ENCODE measurements around the gene CAPN2. TPM values are rescaled to one million over a fixed set of nuclear protein-coding genes. Genes with fewer than 3 reads are reported as not detected.

The CAPN2 gene
- total and polyA plus RNA-seq, 10 donors, result 20.5 to 106 (median 82.0) TPM

GRCh38 chr1:223776826-223777454 is 64.6 kb downstream of the CAPN2 start:
- intact Hi-C loops (cut with DNase I; ENCODE audit: low total_unique reads), result no loop called here
- no peak overlapping the region for H3K27ac ChIP-seq
- TF ChIP-seq POLR2AphosphoS5 (IDR thresholded peaks at IDR 0.05) (no peak), POLR2A (IDR thresholded peaks at IDR 0.05) (no peak)
- TF ChIP-seq, protein P1, sequence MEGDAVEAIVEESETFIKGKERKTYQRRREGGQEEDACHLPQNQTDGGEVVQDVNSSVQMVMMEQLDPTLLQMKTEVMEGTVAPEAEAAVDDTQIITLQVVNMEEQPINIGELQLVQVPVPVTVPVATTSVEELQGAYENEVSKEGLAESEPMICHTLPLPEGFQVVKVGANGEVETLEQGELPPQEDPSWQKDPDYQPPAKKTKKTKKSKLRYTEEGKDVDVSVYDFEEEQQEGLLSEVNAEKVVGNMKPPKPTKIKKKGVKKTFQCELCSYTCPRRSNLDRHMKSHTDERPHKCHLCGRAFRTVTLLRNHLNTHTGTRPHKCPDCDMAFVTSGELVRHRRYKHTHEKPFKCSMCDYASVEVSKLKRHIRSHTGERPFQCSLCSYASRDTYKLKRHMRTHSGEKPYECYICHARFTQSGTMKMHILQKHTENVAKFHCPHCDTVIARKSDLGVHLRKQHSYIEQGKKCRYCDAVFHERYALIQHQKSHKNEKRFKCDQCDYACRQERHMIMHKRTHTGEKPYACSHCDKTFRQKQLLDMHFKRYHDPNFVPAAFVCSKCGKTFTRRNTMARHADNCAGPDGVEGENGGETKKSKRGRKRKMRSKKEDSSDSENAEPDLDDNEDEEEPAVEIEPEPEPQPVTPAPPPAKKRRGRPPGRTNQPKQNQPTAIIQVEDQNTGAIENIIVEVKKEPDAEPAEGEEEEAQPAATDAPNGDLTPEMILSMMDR (IDR thresholded peaks at IDR 0.05 in 8 of 11, conservative IDR thresholded peaks at IDR 0.05 in 3 of 11), result no peak
- H3K9me3 ChIP-seq, result no peaks in the 10 kb centered on the region
- 86 to 95% (median 90%) methylated on average over 10 of the region's 10 CpGs for WGBS, 5 donors
- no peak for DNase-seq
- no peak overlapping the region for H3K4me3 ChIP-seq
- H3K36me3 ChIP-seq, result peaks cover 2 to 100% (median 72%) of the 10 kb centered on the region in 6 donors
- H3K27me3 ChIP-seq (replicated peaks in 1 of 7), result no peaks in the 10 kb centered on the region
- peaks cover 0 to 22% (median 9%) of the 10 kb centered on the region in 6 donors for H3K4me1 ChIP-seq

DNA sequence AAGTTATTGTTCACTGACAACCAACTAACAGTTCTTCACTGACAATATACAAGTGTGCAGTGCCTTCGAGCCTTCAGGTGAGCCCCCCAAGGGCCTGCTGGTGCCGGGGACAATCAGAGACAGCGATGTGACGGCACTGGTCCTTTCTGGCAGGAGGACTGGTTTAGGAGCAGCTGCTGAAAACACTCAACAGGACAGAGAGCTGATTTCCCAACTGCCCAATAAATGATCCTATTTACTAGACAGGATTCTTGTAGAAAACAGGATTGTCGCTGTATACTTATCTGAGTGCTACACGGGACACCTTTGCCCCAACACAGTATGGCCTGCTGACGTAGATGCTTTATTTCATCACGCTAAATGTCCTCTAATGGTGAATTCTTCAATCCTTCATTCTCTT is 68.0 kb downstream of the CAPN2 start:
- 92 to 98% (median 96%) methylated on average over 8 of the region's 8 CpGs for WGBS, 5 donors
- Histone ChIP-seq H3K4me3 (no peak overlapping the region), H3K9me3 (no peaks in the 10 kb centered on the region), H3K4me1 (peaks cover 0 to 12% (median 7%) of the 10 kb centered on the region in 6 donors), H3K36me3 (peaks cover 0 to 97% (median 60%) of the 10 kb centered on the region in 6 donors), H3K27ac (no peak overlapping the region), H3K27me3 (replicated peaks in 1 of 7) (no peaks in the 10 kb centered on the region)
- DNase-seq, result no peak
- intact Hi-C loops (cut with DNase I; ENCODE audit: low total_unique reads), result no loop called here
- TF ChIP-seq, protein P1 (IDR thresholded peaks at IDR 0.05 in 8 of 11, conservative IDR thresholded peaks at IDR 0.05 in 3 of 11), result no peak
- TF ChIP-seq POLR2A (IDR thresholded peaks at IDR 0.05) (no peak), POLR2AphosphoS5 (IDR thresholded peaks at IDR 0.05) (no peak)

DNA sequence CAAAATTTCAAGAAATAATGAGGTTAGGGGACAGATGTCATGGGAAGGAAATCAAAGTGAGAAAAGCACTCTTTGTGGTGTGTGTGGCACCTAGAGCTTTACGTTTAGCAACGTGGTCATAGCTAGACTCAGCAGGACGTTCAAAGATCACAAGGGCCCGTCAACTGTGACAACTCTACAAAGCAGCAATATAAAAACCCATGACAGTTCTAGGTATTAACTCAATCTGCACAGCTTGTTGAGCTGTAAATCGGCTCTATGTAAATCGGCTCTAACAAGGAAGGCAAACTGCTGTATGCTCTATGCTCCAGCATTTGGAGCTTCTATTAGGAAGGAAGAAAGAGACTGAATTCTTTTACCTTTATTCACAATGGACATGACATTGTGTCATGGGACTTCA is 68.6 kb downstream of the CAPN2 start:
- Histone ChIP-seq H3K36me3 (peaks cover 0 to 97% (median 57%) of the 10 kb centered on the region in 6 donors), H3K27me3 (replicated peaks in 1 of 7) (no peaks in the 10 kb centered on the region), H3K4me1 (peaks cover 0 to 7% (median 5%) of the 10 kb centered on the region in 6 donors), H3K27ac (no peak overlapping the region), H3K4me3 (no peak overlapping the region), H3K9me3 (no peaks in the 10 kb centered on the region)
- intact Hi-C loops (cut with DNase I; ENCODE audit: low total_unique reads), result no loop called here
- TF ChIP-seq, protein P1 (IDR thresholded peaks at IDR 0.05 in 8 of 11, conservative IDR thresholded peaks at IDR 0.05 in 3 of 11), result no peak
- TF ChIP-seq POLR2A (IDR thresholded peaks at IDR 0.05) (no peak), POLR2AphosphoS5 (IDR thresholded peaks at IDR 0.05) (no peak)
- 58 to 73% (median 70%) methylated on average over 6 of the region's 6 CpGs for WGBS, 5 donors
- DNase-seq, result no peak

DNA sequence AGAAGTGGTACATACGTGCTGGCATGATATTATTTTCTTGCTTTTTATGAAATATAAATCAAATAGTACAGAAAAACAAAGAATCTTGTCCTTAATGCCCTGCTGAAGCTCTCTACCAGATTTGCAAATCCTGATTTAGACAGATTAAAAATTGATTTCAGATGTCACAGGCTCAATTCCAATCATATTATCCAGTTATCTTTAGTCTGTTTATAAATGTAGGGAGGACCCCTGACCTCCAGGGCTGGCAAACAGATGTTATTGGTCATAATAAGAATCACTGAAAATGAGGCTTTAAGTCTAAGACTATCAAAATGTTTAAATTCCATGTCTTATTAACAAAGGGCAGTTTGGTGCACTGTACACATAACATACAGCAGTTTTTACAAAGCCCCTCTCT is 71.3 kb downstream of the CAPN2 start:
- H3K9me3 ChIP-seq, result no peaks in the 10 kb centered on the region
- no peak for DNase-seq
- peaks cover 0 to 97% (median 45%) of the 10 kb centered on the region in 6 donors for H3K36me3 ChIP-seq
- no peaks in the 10 kb centered on the region for H3K27me3 ChIP-seq (replicated peaks in 1 of 7)
- WGBS, 5 donors, result 39 to 93% (median 91%) methylated on average over 1 of the region's 1 CpG
- no peak overlapping the region for H3K27ac ChIP-seq
- H3K4me1 ChIP-seq, result no peaks in the 10 kb centered on the region
- TF ChIP-seq POLR2A (IDR thresholded peaks at IDR 0.05) (no peak), POLR2AphosphoS5 (IDR thresholded peaks at IDR 0.05) (no peak)
- TF ChIP-seq, protein P1 (IDR thresholded peaks at IDR 0.05 in 8 of 11, conservative IDR thresholded peaks at IDR 0.05 in 3 of 11), result no peak
- H3K4me3 ChIP-seq, result no peak overlapping the region
- intact Hi-C loops (cut with DNase I; ENCODE audit: low total_unique reads), result no loop called here

Data from spleen (tissue), 11 donors.